Vagina (tissue), 2 donors: Measurements from ENCODE around the gene CC2D1A.

Experiments
- POLR2A ChIP-seq, 2 donors: fragments of 450-650 bp; IDR thresholded peaks; one replicate each; pipeline ENCODE4 v1.6.1; 2017; ENCODE audit warnings: antibody characterized with exemption in 2 of 2, mild to moderate bottlenecking in 2 of 2, moderate library complexity in 2 of 2
- POLR2AphosphoS5 ChIP-seq, 2 donors: sonication (generic); formaldehyde crosslinking; IDR thresholded peaks; one replicate each; pipeline ENCODE4 v1.9.0; 2017; ENCODE audit warnings: antibody characterized with exemption in 2 of 2, mild to moderate bottlenecking in 2 of 2, low read depth in 1 of 2; ENCODE audit not compliant: insufficient read depth in 1 of 2
- TF ChIP-seq, protein P1 (sequence below), 3 experiments: fragments of 450-650 bp in 2 of 3; fragments of 200-600 bp in 1 of 3; sonication (generic) in 1 of 3; IDR thresholded peaks; one replicate each; pipeline ENCODE4 v1.5.1; 2017 to 2019; ENCODE audit warnings: antibody characterized with exemption in 3 of 3, mild to moderate bottlenecking in 2 of 3, moderate library complexity in 2 of 3

DNA sequence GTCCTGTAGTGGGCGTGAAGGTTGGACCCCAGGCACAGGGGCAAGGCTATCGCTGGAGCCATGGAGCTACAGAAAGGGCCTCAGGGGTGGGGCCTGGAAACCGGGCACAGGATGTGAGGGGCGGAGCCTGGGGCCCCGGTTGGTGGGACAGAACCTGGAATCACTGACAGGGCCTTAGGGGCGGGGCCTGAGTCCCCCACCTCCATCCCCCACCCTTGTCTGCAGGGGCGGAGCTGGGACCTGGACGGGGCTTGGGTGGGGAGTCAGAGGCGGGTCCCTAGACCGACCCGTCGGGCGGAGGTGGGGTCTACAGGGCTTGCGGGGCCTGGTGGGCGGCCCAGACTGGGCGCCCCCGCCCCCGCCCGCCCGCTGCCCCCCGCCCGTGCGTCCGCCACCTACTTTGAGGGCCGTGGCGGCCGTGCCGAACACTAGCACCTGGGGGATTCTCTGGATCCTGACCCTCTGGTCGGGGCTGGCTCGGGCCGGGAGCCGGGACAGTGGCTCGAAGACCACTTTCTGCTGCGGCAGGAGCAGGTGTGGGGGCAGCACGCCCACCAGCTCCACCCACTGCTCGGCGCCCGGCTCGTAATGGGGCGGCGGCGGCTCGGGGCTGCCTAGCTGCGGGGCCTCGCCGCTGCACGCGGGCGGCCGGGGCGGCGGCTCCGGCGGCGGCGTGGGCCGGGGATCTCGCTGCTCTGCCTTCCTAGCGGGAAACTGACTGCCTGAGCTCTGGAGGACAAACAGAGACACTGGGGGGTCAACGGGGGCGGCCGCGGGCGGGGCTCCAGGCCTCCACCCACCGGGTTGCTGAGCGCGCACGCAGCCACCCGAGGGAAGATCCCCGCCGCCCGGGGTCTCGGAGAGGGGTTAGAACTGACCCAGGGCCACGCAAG, 72.6 kb downstream of the CC2D1A start:
- TF ChIP-seq, protein P1, sequence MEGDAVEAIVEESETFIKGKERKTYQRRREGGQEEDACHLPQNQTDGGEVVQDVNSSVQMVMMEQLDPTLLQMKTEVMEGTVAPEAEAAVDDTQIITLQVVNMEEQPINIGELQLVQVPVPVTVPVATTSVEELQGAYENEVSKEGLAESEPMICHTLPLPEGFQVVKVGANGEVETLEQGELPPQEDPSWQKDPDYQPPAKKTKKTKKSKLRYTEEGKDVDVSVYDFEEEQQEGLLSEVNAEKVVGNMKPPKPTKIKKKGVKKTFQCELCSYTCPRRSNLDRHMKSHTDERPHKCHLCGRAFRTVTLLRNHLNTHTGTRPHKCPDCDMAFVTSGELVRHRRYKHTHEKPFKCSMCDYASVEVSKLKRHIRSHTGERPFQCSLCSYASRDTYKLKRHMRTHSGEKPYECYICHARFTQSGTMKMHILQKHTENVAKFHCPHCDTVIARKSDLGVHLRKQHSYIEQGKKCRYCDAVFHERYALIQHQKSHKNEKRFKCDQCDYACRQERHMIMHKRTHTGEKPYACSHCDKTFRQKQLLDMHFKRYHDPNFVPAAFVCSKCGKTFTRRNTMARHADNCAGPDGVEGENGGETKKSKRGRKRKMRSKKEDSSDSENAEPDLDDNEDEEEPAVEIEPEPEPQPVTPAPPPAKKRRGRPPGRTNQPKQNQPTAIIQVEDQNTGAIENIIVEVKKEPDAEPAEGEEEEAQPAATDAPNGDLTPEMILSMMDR (IDR thresholded peaks at IDR 0.05) = no peak
- TF ChIP-seq POLR2A (IDR thresholded peaks at IDR 0.05) (no peak), POLR2AphosphoS5 (IDR thresholded peaks at IDR 0.05; ENCODE audit: insufficient read depth in 1 of 2, low read depth in 1 of 2) (peak; percentile 15 to 61)
